NCI-H1092 (cell line): Measurements from ENCODE around the gene RC3H2.
"Not testable (repeated sequence)": the region's sequence is repeated elsewhere in the genome, so short reads cannot be mapped to it uniquely, and the experiment has no call there.

Source experiments
- DNase-seq: peaks from one replicate; lab custom pipeline; 2025; lab: John Stamatoyannopoulos, UW

The RC3H2 gene

DNA sequence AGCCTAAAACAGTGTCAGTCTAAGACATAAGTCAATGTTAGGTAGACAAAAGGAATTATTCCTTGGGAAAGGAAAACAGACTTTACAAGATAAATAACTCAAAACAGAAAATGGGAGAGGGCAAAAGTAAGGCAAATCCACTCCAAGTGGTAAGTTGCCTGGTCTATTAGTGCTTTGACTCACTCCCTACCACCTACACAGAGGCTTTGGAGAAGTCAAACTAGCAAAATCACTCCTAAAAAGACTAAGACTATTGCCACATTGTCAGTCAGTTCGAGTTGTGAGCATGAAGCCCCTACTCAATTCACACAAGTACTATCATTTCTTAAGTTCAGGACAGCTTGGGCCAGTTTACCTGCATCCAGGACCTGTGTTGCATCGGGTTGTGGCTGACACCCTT, 13.2 kb upstream of the RC3H2 start:
- no peak for DNase-seq

- peak; percentile 65 for DNase-seq
Observed at GRCh38 chr9:122912964-122913673, 8.0 kb upstream of the RC3H2 start, which contains the start of gene ZBTB6. Gene ZBTB6, minus strand, starts transcription at chr9:122913323. Its CDS starts 1,251 bp downstream, at chr9:122912072.

- no peak for DNase-seq
Observed at GRCh38 chr9:122912671-122912963, 7.5 kb upstream of the RC3H2 start.

GRCh38 chr9:122906122-122906521, 963 bp upstream of the RC3H2 start:
- DNase-seq, result not testable (repeated sequence)

GRCh38 chr9:122904466-122904822, 715 bp downstream of the RC3H2 start:
- no peak for DNase-seq

DNA sequence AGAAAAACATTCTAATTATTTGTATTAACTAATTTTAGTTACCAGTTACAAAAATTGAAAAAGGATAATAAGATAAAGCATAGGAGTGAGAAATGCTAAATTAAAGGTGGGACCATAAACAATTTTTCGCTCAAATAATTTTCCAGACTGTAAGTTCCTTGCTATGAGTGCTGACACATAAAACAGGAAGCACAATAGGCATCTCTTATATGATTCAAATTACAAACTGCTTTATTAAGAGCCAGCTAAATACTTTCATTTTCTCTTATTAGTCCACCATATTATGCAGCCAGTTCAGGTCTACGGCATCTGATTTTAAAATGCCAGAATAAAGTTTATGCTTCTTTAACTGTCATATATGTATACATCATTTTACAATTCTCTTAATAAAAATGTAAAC, 4.4 kb downstream of the RC3H2 start:
- DNase-seq, result no peak

DNA sequence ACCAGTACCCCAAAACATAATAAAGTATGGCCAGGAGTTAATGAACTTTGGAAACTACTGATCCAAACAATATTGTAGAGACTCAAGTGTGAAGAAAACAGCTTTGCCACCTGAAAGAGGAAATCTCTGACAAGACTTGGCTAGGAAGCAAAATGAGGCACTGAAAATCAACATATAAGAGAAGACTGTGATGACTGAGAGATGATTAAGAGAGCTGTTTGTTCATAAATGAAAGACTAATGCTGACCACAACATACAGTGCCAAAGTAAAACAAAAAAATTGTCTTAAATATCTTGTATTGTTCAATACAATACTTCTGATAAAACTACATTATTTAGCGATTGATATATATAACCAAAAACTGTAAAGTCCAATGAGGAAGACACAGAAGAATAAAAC, 7.2 kb downstream of the RC3H2 start:
- DNase-seq, result no peak

DNA sequence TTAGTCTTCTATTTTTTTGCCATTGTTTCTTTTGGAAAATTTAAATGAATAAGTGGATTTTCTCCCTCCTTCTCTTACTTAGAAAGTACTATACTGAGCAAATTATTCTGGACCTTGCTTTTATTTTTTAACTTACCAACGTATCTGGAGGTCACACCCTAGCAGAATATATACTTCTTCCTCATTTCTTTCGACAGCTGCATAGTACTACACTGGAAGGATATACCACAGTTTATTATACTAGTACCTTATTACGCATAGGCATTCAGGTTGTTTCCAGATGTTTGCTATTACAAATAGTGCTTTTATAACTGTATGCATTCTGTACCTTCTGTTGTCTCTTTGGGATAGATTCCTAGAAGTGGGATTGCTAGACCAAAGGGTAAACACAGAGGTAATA, 16.7 kb downstream of the RC3H2 start:
- no peak for DNase-seq

DNA sequence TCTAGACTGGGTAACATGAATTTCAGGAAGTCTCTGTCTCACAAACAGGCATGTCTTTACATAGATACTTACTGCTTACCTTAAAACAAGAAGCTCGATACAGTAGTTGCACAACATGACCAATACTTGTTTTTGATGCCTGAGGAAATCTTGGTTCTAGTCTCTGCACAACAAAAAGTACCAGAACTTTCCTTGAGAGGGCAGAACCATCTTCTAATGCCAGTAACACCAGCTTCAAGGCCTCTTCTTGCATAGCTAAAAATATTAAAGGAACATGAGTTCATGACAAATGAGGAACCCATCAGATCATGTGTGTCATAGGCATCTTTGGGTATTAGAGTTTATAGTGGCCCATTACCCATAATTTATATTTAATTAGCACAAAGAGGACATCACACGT, 22.0 kb downstream of the RC3H2 start:
- no peak for DNase-seq

DNA sequence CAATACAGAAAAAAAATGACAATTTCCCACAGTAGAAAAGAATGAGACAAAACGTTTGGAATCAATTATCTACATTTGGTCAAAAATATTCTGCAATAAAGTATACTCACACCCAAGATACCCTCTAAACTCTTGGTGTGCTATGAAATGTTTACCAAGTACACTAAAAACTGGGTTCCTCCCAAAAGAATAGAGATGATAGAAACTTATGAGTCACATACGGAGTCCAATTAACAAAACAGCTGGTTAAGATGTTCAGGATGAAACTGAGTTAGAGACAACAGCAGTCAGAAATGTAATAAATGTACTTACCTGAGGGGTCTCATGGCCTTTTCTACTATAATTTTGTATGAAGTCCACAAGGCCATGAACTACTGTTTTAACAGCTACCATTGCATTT, 25.7 kb downstream of the RC3H2 start:
- no peak for DNase-seq

- DNase-seq, result no peak
Observed at GRCh38 chr9:122875523-122875922, 29.6 kb downstream of the RC3H2 start.

DNA sequence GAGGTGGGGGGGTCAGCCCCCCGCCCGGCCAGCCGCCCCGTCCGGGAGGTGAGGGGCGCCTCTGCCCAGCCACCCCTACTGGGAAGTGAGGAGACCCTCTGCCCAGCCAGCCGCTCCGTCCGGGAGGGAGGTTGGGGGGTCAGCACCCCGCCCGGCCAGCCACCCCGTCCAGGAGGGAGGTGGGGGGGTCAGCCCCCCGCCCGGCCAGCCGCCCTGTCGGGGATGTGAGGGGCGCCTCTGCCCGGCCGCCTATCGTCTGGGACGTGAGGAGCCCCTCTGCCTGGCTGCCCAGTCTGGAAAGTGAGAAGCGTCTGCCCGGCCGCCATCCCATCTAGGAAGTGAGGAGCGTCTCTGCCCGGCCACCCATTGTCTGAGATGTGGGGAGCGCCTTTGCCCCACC, 37.9 kb downstream of the RC3H2 start:
- not testable (repeated sequence) for DNase-seq

- no peak for DNase-seq
Observed at GRCh38 chr9:122866079-122866478, 39.1 kb downstream of the RC3H2 start.

GRCh38 chr9:122865300-122865699, 39.9 kb downstream of the RC3H2 start:
- no peak for DNase-seq

DNA sequence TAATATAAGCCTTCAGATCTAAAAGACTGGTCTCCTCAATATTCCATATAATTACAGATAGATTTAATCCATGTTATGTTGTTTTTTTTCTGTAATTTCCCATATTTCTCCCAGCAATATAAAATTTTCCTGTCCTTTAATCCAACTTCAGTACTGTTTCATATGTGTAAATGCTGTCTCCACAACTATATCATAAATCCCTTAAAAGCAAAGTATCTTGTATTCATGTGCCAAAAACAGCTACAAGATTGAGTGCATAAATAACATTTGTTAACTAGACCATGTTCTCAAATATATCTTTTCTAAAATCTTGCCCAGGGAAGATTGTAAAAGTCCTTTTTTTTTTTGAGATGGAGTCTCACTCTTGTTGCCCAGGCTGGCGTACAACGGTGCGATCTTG, 41.8 kb downstream of the RC3H2 start:
- no peak for DNase-seq

DNA sequence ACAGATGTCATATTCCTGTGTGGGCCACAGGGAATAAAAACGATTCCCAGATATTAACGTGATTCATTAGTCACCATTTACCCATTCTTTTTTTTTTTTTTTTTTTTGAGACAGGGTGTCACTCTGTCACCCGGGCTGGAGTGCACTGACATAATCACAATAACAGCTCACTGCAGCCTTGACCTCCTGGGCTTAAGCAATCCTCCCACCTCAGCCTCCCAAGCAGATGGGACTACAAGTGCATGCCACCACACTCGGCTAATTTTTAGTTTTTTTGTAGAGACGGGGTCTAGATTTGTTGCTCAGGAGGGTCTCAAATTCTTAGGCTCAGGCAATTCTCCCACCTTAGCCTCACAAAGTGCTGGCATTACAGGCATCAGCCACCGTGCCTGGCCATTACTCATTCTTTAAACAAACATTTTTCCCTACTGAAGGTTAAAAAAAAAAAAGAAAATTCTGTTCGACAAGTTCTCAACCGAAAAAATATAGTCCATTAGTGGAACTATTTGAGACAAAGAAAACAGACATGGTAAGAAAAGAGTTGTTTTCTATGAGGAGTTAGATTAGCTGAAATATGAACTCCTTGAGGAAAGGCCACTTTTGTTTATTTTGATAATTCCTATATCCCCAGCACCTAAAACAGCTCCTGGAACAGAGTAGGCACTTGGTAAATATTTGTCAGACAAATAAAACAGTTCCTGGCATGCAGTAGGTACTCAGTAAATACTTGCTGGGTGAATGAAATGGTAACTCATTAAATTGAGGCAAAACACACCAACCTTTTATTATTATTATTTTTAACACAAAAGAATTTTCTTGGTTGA, 44.6 kb downstream of the RC3H2 start:
- DNase-seq, result no peak

DNA sequence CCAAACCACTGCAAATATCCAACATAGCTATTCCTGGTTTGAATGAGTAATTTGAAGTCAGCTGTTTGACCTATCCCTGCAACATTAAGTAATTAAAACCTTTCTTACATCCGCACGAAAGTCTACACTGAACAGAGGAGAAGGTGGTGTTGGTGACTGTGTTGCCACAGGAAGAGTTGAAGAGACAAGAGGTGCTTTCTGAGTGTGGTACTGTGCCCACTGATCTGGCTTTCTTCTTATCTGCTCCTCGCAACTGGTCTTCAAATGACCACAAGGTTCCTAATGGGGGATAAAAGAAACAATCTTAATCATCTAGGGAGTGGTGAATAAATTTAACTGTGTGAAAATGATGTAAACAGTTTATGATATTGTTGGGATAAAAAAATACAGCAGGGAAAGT, 47.3 kb downstream of the RC3H2 start:
- DNase-seq, result no peak

GRCh38 chr9:122852085-122852786, 52.9 kb downstream of the RC3H2 start:
- not testable (repeated sequence) for DNase-seq

- no peak for DNase-seq
Observed at GRCh38 chr9:122848256-122848943, 56.8 kb downstream of the RC3H2 start.

- DNase-seq, result no peak
Observed at GRCh38 chr9:122846371-122846940, 58.7 kb downstream of the RC3H2 start.

DNA sequence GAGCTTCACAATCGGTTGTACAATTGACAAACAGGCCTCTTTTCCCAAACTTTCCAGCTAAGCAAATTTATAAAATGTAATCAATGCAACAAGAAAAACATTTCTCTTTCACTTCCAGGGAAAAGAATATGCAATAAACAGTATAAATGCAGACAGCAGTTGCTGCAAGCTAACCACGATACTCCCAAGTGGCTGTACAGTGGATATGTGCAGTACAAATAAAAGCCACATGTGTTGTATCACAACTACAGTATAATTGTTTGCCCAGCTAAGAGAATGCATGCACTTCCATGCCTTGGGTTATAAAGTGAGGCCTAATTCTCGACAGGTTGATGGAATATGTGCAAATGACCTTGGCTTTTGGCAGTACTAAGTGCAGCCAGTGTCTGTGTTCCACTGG, 60.0 kb downstream of the RC3H2 start:
- DNase-seq, result no peak

- DNase-seq, result no peak
Observed at GRCh38 chr9:122844137-122844536, 61.0 kb downstream of the RC3H2 start.
